HCT116 (cell line): ENCODE measurements around the gene RIMS4. TPM values are rescaled to one million over a fixed set of nuclear protein-coding genes. Genes with fewer than 3 reads are reported as not detected.

Experiments
- ATAC-seq: fragments of 200-7000 bp; cut with Tn5 transposase; 2 replicates; pipeline ENCODE4 v1.9.1; 2020; ENCODE audit warnings: mild to moderate bottlenecking, moderate library complexity
- BruUV-seq: library from RNA; stranded (reverse); fragments of 400-500 nt; replicated peaks from 2 replicates; lab custom pipeline; 2021; lab: Mats Ljungman, UMichigan
- CTCF ChIA-PET: fragments of 300-600 bp; sonication (Branson Sonifier 250); formaldehyde crosslinking; loops from one replicate; lab custom pipeline; 2021; ENCODE audit warnings: antibody characterized with exemption; lab: Charles Lee
- POLR2A ChIA-PET: fragments of 300-600, 350-600 bp; sonication (Branson Sonifier 250); formaldehyde crosslinking; loops from one replicate; lab custom pipeline; 2021; ENCODE audit warnings: antibody characterized with exemption; lab: Charles Lee
- RAD21 ChIA-PET, 2 experiments: fragments of 300-600 bp; sonication (Branson Sonifier 250); formaldehyde crosslinking; loops; one replicate each; lab custom pipeline; 2023; ENCODE audit warnings: low total read pairs in 2 of 2; ENCODE audit not compliant: uncharacterized antibody in 2 of 2, unreplicated experiment in 2 of 2, low non-redundant PET in 1 of 2; lab: Charles Lee
- DNase-seq: peaks from one replicate; pipeline ENCODE4 v3.0.0-alpha.2; 2010; ENCODE audit warnings: low read depth, low spot score
- H2AFZ ChIP-seq: fragments of 200-600 bp; shearing (Covaris generic), sonication (generic); 2 replicates; pipeline ENCODE4 v1.6.1; 2017; ENCODE audit warnings: low read depth, mixed run types, mixed read lengths, antibody characterized with exemption, low read length; ENCODE audit not compliant: poor library complexity, severe bottlenecking
- H3K27ac ChIP-seq: 2 replicates; pipeline ENCODE4 v1.5.1; 2012; ENCODE audit warnings: low read depth, low read length
- H3K27me3 ChIP-seq: fragments of 200-600 bp; sonication (generic); 2 replicates; pipeline ENCODE4 v1.6.1; 2016; ENCODE audit warnings: mixed run types, low read length, mixed read lengths; ENCODE audit not compliant: insufficient read depth
- H3K36me3 ChIP-seq, 2 experiments: fragments of 200-500 bp in 1 of 2; fragments of 200-600 bp in 1 of 2; sonication (Bioruptor generic) in 1 of 2; sonication (generic) in 1 of 2; 2 replicates each; pipeline versions ENCODE4 v1.5.1 to v1.6.1; 2014 to 2016; ENCODE audit warnings: low read length in 2 of 2, inconsistent platforms in 1 of 2, mixed read lengths in 1 of 2, mixed run types in 1 of 2; ENCODE audit not compliant: insufficient read depth in 2 of 2, control insufficient read depth in 1 of 2
- H3K4me1 ChIP-seq, 2 experiments: fragments of 200-600 bp in 1 of 2; sonication (generic) in 1 of 2; 2 replicates each; pipeline versions ENCODE4 v1.5.1 to v1.6.1; 2012 to 2017; ENCODE audit warnings: low read length in 2 of 2, inconsistent platforms in 1 of 2, mild to moderate bottlenecking in 1 of 2, mixed read lengths in 1 of 2, mixed run types in 1 of 2, moderate library complexity in 1 of 2; ENCODE audit not compliant: insufficient read depth in 2 of 2, control insufficient read depth in 1 of 2
- H3K4me2 ChIP-seq: fragments of 200-600 bp; sonication (generic); 2 replicates; pipeline ENCODE4 v1.6.1; 2017; ENCODE audit warnings: mixed run types, low read length, mixed read lengths
- H3K4me3 ChIP-seq, 2 experiments: fragments of 200-600 bp in 1 of 2; sonication (generic) in 1 of 2; replicated peaks in 1 of 2; 2 replicates each; pipeline ENCODE4 v1.5.1; 2011 to 2016; ENCODE audit warnings: low read length in 2 of 2, control low read depth in 1 of 2, low read depth in 1 of 2, mild to moderate bottlenecking in 1 of 2, mixed read lengths in 1 of 2, mixed run types in 1 of 2
- H3K79me2 ChIP-seq: fragments of 200-600 bp; sonication (generic); 2 replicates; pipeline ENCODE4 v1.6.1; 2017; ENCODE audit warnings: mild to moderate bottlenecking, mixed run types, low read length, moderate library complexity, mixed read lengths; ENCODE audit not compliant: insufficient read depth
- H3K9ac ChIP-seq: fragments of 200-600 bp; sonication (generic); 2 replicates; pipeline ENCODE4 v1.6.1; 2016; ENCODE audit warnings: low read length, mixed read lengths
- H3K9me2 ChIP-seq: fragments of 200-600 bp; sonication (generic), shearing (Covaris generic); 2 replicates; pipeline ENCODE4 v1.6.1; 2017; ENCODE audit warnings: mixed run types, mild to moderate bottlenecking, moderate library complexity; ENCODE audit not compliant: insufficient read depth
- H3K9me3 ChIP-seq, 2 experiments: fragments of 200-500 bp in 1 of 2; fragments of 200-600 bp in 1 of 2; sonication (Bioruptor generic) in 1 of 2; sonication (generic) in 1 of 2; 2 replicates each; pipeline ENCODE4 v1.6.1; 2014 to 2017; ENCODE audit warnings: low read length in 2 of 2, mixed read lengths in 2 of 2, inconsistent platforms in 1 of 2, low read depth in 1 of 2, mild to moderate bottlenecking in 1 of 2, mixed run types in 1 of 2, moderate library complexity in 1 of 2; ENCODE audit not compliant: control insufficient read depth in 1 of 2, insufficient read depth in 1 of 2
- H4K20me1 ChIP-seq: fragments of 200-600 bp; sonication (generic), shearing (Covaris generic); 2 replicates; pipeline ENCODE4 v1.6.1; 2017; ENCODE audit warnings: mixed run types, mild to moderate bottlenecking, moderate library complexity; ENCODE audit not compliant: insufficient read depth
- CBX3 ChIP-seq: IDR thresholded peaks from 2 replicates; pipeline ENCODE4 v1.6.1; 2012; ENCODE audit warnings: low read depth
- CEBPB ChIP-seq: IDR thresholded peaks from 2 replicates; pipeline ENCODE4 v1.6.1; 2012; ENCODE audit warnings: low read depth
- CTCF ChIP-seq, 3 experiments: fragments of 200-600 bp in 1 of 3; sonication (generic) in 1 of 3; IDR thresholded peaks in 2 of 3; conservative IDR thresholded peaks in 1 of 3; 2 replicates each; pipeline ENCODE4 v1.5.1; 2012 to 2017; ENCODE audit warnings: low read depth in 2 of 3, low read length in 2 of 3, antibody characterized with exemption in 1 of 3, borderline replicate concordance in 1 of 3, control low read depth in 1 of 3, mild to moderate bottlenecking in 1 of 3, mixed read lengths in 1 of 3, mixed run types in 1 of 3, moderate library complexity in 1 of 3; ENCODE audit not compliant: insufficient read depth in 1 of 3
- EGR1 ChIP-seq: IDR thresholded peaks from 2 replicates; pipeline ENCODE4 v1.6.1; 2012; ENCODE audit warnings: low read depth
- EZH2 ChIP-seq: fragments of 200-600 bp; sonication (generic); IDR thresholded peaks from 2 replicates; pipeline ENCODE4 v1.6.1; 2017; ENCODE audit warnings: antibody characterized with exemption, mixed run types
- EZH2phosphoT487 ChIP-seq: fragments of 200-600 bp; IDR thresholded peaks from 2 replicates; pipeline ENCODE4 v1.6.1; 2018; ENCODE audit warnings: antibody characterized with exemption, borderline replicate concordance
- FOSL1 ChIP-seq: IDR thresholded peaks from 2 replicates; pipeline ENCODE4 v1.6.1; 2012; ENCODE audit warnings: low read depth
- MAX ChIP-seq: IDR thresholded peaks from 2 replicates; pipeline ENCODE4 v1.6.1; 2012
- POLR2AphosphoS5 ChIP-seq: IDR thresholded peaks from 2 replicates; pipeline ENCODE4 v1.6.1; 2011; ENCODE audit warnings: mild to moderate bottlenecking, low read depth, low read length, moderate library complexity
- REST ChIP-seq: IDR thresholded peaks from 2 replicates; pipeline ENCODE4 v1.6.1; 2012; ENCODE audit warnings: low read depth
- SIN3A ChIP-seq: IDR thresholded peaks from 2 replicates; pipeline ENCODE4 v1.6.1; 2012; ENCODE audit warnings: low read depth
- SP1 ChIP-seq: IDR thresholded peaks from 2 replicates; pipeline ENCODE4 v1.6.1; 2012; ENCODE audit warnings: low read depth
- TCF7L2 ChIP-seq: IDR thresholded peaks from 2 replicates; pipeline ENCODE4 v1.7.0; 2011; ENCODE audit warnings: borderline replicate concordance, inconsistent platforms; ENCODE audit not compliant: insufficient read depth, insufficient read length; ENCODE audit errors: extremely low read depth
- YY1 ChIP-seq: IDR thresholded peaks from 2 replicates; pipeline ENCODE4 v1.6.1; 2011; ENCODE audit warnings: low read length, low read depth, moderate library complexity, mild to moderate bottlenecking; ENCODE audit not compliant: insufficient replicate concordance; ENCODE audit errors: extremely low read depth
- ZBTB33 ChIP-seq: IDR thresholded peaks from 2 replicates; pipeline ENCODE4 v1.6.1; 2011; ENCODE audit warnings: mild to moderate bottlenecking, low read length, moderate library complexity; ENCODE audit not compliant: insufficient replicate concordance; ENCODE audit errors: extremely low read depth
- ZFX ChIP-seq: fragments of 450-650 bp; IDR thresholded peaks from 2 replicates; pipeline ENCODE4 v1.6.1; 2017
- ZNF274 ChIP-seq: fragments of 200-500 bp; sonication (Bioruptor generic); IDR thresholded peaks from 2 replicates; pipeline ENCODE4 v1.6.1; 2014; ENCODE audit warnings: mild to moderate bottlenecking, low read depth, low read length, inconsistent platforms
- intact Hi-C: fragments of 100-400 bp; cut with micrococcal nuclease; formaldehyde crosslinking; loops from 2 replicates; pipeline ENCODE4 v1.10.0; 2022
- total RNA-seq: library from RNA; stranded (reverse); gene quantifications from one replicate; pipeline ENCODE4 v1.2.1, GENCODE V29; 2021; ENCODE audit not compliant: unreplicated experiment

Gene RIMS4
- total RNA-seq, 1 experiment from 2014 or later: 0.05 TPM

- intact Hi-C loops: no loop called here
These were observed 66.3 kb downstream of the RIMS4 start for GRCh38 chr20:44743916-44744655.

More at GRCh38 chr20:44743916-44744655, 66.3 kb downstream of the RIMS4 start:
- no peak for DNase-seq
- Histone ChIP-seq H3K27me3 (no peaks in the 10 kb centered on the region), H3K79me2 (no peaks in the 10 kb centered on the region)
- BruUV-seq: no TSS peak
- no peak for TF ChIP-seq ZNF274
- TF ChIP-seq TCF7L2: no peak
- TF ChIP-seq SP1: no peak
- TF ChIP-seq YY1: no peak
- no peak for TF ChIP-seq ZFX
- TF ChIP-seq ZBTB33: no peak
- no peak for TF ChIP-seq SIN3A
- no peak for TF ChIP-seq CEBPB
- TF ChIP-seq EZH2: no peak
- no peak for TF ChIP-seq FOSL1
- no peak for TF ChIP-seq POLR2AphosphoS5
- no peak for TF ChIP-seq EGR1
- no peak for TF ChIP-seq MAX
- no peak for TF ChIP-seq REST
- no peak for TF ChIP-seq CBX3
- TF ChIP-seq CTCF (IDR thresholded peaks at IDR 0.05 in 2 of 3, conservative IDR thresholded peaks at IDR 0.05 in 1 of 3; ENCODE audit: borderline replicate concordance in 1 of 3, insufficient read depth in 1 of 3, low read depth in 2 of 3, low read length in 2 of 3): no peak
- no peak for TF ChIP-seq EZH2phosphoT487
- TF ChIP-seq, all 23 proteins: peak for 0
- Histone ChIP-seq H3K36me3 (no peaks in the 10 kb centered on the region), H2AFZ (no peak overlapping the region), H3K9me3 (no peaks in the 10 kb centered on the region), H3K4me1 (peaks cover 8 to 12% of the 10 kb centered on the region in 2 experiments; a peak in 3 of 4 replicates), H3K9ac (no peak overlapping the region), H3K9me2 (no peaks in the 10 kb centered on the region), H3K27ac (no peak overlapping the region), H3K4me2 (no peak overlapping the region), H4K20me1 (no peaks in the 10 kb centered on the region), H3K4me3 (no peak overlapping the region)
- RAD21 ChIA-PET: no interaction called here
- POLR2A ChIA-PET: no interaction called here
- CTCF ChIA-PET: no interaction called here
- ATAC-seq: no peak
